Kidney (tissue), 14 donors: Measurements from ENCODE around the gene CNPY1. TPM values are rescaled to one million over a fixed set of nuclear protein-coding genes. Genes with fewer than 3 reads are reported as not detected.

ENCODE experiments used
- DNase-seq, 5 donors: peaks; one replicate each; pipeline ENCODE4 v3.0.0-alpha.2; 2013 to 2020
- FAIRE-seq: peaks from 2 replicates; lab custom pipeline; 2012; peaks lifted over from hg19 to GRCh38; lab: Jason Lieb, UNC
- H3K27ac ChIP-seq, 2 donors: one replicate each; pipeline ENCODE4 v1.7.0; 2013; ENCODE audit warnings: low read depth in 2 of 2, low read length in 2 of 2, inconsistent platforms in 1 of 2
- H3K27me3 ChIP-seq: one replicate; pipeline ENCODE4 v1.7.1; 2013; ENCODE audit warnings: low read length, inconsistent platforms; ENCODE audit not compliant: control insufficient read depth, insufficient read depth
- H3K36me3 ChIP-seq, 3 donors: one replicate each; pipeline versions ENCODE4 v1.7.0 to v1.7.1; 2013; ENCODE audit warnings: low read length in 3 of 3, control low read depth in 1 of 3, inconsistent platforms in 1 of 3; ENCODE audit not compliant: insufficient read depth in 3 of 3, control insufficient read depth in 2 of 3
- H3K4me1 ChIP-seq, 3 donors: one replicate each; pipeline versions ENCODE4 v1.7.0 to v1.7.1; 2013; ENCODE audit warnings: low read length in 3 of 3, inconsistent platforms in 1 of 3, low read depth in 1 of 3; ENCODE audit not compliant: control insufficient read depth in 2 of 3, insufficient read depth in 2 of 3
- H3K4me3 ChIP-seq, 3 donors: one replicate each; pipeline versions ENCODE4 v1.7.0 to v1.8.1; 2013; ENCODE audit warnings: low read length in 3 of 3, control low read depth in 1 of 3, inconsistent platforms in 1 of 3
- H3K9ac ChIP-seq, 3 donors: one replicate each; pipeline versions ENCODE4 v1.7.0 to v1.7.1; 2013; ENCODE audit warnings: low read length in 3 of 3, control low read depth in 1 of 3, inconsistent platforms in 1 of 3
- H3K9me3 ChIP-seq, 3 donors: one replicate each; pipeline versions ENCODE4 v1.7.0 to v1.7.1; 2013; ENCODE audit warnings: low read length in 3 of 3, control low read depth in 1 of 3, inconsistent platforms in 1 of 3; ENCODE audit not compliant: control insufficient read depth in 2 of 3, insufficient read depth in 1 of 3
- CTCF ChIP-seq: IDR thresholded peaks from 3 replicates; pipeline ENCODE4 v1.5.1; 2012; ENCODE audit warnings: mild to moderate bottlenecking, moderate library complexity, borderline replicate concordance; ENCODE audit not compliant: insufficient read depth; ENCODE audit errors: extremely low read depth
- intact Hi-C: fragments of 100-400 bp; cut with DNase I; formaldehyde crosslinking; loops from one replicate; pipeline ENCODE4 v1.11.1; 2022
- polyA plus RNA-seq: library from polyadenylated mRNA; stranded (reverse); fragments of 350-450 nt; fragmentation: Illumina TruSeq; extraction: RNeasy Lipid Tissue Mini Kit (QIAGEN cat#74804); gene quantifications from one replicate; pipeline ENCODE4 v1.2.3, GENCODE V29; 2014; ENCODE audit warnings: low read depth, low replicate concordance; ENCODE audit not compliant: insufficient read depth
- total RNA-seq: library from RNA; stranded (reverse); fragmentation: NEBNext Ultra II Directional; extraction: Animal tissue kit (Norgen Biotek cat#: 25700); gene quantifications from one replicate; pipeline ENCODE4 v1.2.1, GENCODE V29; 2021
- donor health status: control.
- donor health status: control.
- donor health status: control.
- donor health status: control.
- donor health status: control.
- donor health status: DM: yes; HTN: yes; CAD: no.
- donor health status: Normal renal cell carcinoma (clear cell type).

Gene CNPY1
- total and polyA plus RNA-seq, 2 donors from 2014 or later: not detected

- DNase-seq: no peak
- FAIRE-seq: no peak
- intact Hi-C loops: no loop called here
These were observed 2.4 kb downstream of the CNPY1 start for GRCh38 chr7:155543926-155544325.

GRCh38 chr7:155543011-155543876 lies 3.1 kb downstream of the CNPY1 start:
- intact Hi-C loops: no loop called here
- FAIRE-seq (no peak), DNase-seq (no peak)

More at GRCh38 chr7:155543926-155544325, 2.4 kb downstream of the CNPY1 start:
- H3K9ac ChIP-seq: no peak overlapping the region
- no peak overlapping the region for H3K27ac ChIP-seq
- no peaks in the 10 kb centered on the region for H3K4me1 ChIP-seq
- no peak for TF ChIP-seq CTCF
- no peaks in the 10 kb centered on the region for H3K9me3 ChIP-seq
- H3K27me3 ChIP-seq: no peaks in the 10 kb centered on the region
- no peaks in the 10 kb centered on the region for H3K36me3 ChIP-seq
- no peak overlapping the region for H3K4me3 ChIP-seq

GRCh38 chr7:155541986-155542675 lies 4.2 kb downstream of the CNPY1 start:
- DNase-seq (peak in 1 of 5 donors; percentile 58), FAIRE-seq (no peak)
- Histone ChIP-seq H3K27me3 (no peaks in the 10 kb centered on the region), H3K4me3 (no peak overlapping the region), H3K36me3 (no peaks in the 10 kb centered on the region), H3K9ac (no peak overlapping the region), H3K4me1 (no peaks in the 10 kb centered on the region), H3K9me3 (no peaks in the 10 kb centered on the region), H3K27ac (no peak overlapping the region)
- intact Hi-C loops: no loop called here
- TF ChIP-seq CTCF: no peak

More at GRCh38 chr7:155543011-155543876, 3.1 kb downstream of the CNPY1 start:
- no peaks in the 10 kb centered on the region for H3K9me3 ChIP-seq
- H3K27ac ChIP-seq: no peak overlapping the region
- TF ChIP-seq CTCF: no peak
- no peak overlapping the region for H3K9ac ChIP-seq
- H3K4me3 ChIP-seq: no peak overlapping the region
- no peaks in the 10 kb centered on the region for H3K4me1 ChIP-seq
- H3K27me3 ChIP-seq: no peaks in the 10 kb centered on the region
- H3K36me3 ChIP-seq: no peaks in the 10 kb centered on the region
